ENCODE results near the gene FAM124B. TPM values are rescaled to one million over a fixed set of nuclear protein-coding genes. Genes with fewer than 3 reads are reported as not detected.

The FAM124B gene
- total and polyA plus RNA-seq, 2 of the 8 experiments (the other 6 are each of a cell fraction or from before 2014, with no cell fraction given) = 2.1 to 2.6 TPM

- Histone ChIP-seq H3K4me2 (ENCODE audit: insufficient read depth in 1 of 2, low read depth in 2 of 2, low read length in 2 of 2) (no peak overlapping the region), H3K4me1 (replicated peaks in 1 of 4; ENCODE audit: control insufficient read depth in 3 of 4, insufficient read depth in 4 of 4, low read length in 3 of 4) (no peaks in the 10 kb centered on the region), H2BK5ac (ENCODE audit: low read depth, low read length) (no peak overlapping the region), H2BK20ac (ENCODE audit: low read length) (no peak overlapping the region), H2BK12ac (ENCODE audit: low read depth, low read length) (no peak overlapping the region), H4K91ac (replicated peaks; ENCODE audit: insufficient read length, low read length) (no peak overlapping the region), H3K79me2 (ENCODE audit: control insufficient read depth in 1 of 2, insufficient read depth in 2 of 2, low read length in 2 of 2) (no peaks in the 10 kb centered on the region), H3K18ac (ENCODE audit: extremely low read depth, low read length) (no peak overlapping the region), H3K4me3 (ENCODE audit: extremely low read depth in 1 of 4, insufficient read depth in 2 of 4, low read depth in 3 of 4, low read length in 4 of 4) (no peak overlapping the region), H3K36me3 (ENCODE audit: control insufficient read depth in 2 of 4, insufficient read depth in 4 of 4, low read length in 3 of 4) (no peaks in the 10 kb centered on the region), H4K5ac (ENCODE audit: insufficient read length, low read depth, low read length) (no peak overlapping the region), H4K20me1 (replicated peaks in 1 of 2; ENCODE audit: control insufficient read depth in 1 of 2, insufficient read depth in 2 of 2, low read length in 2 of 2) (no peaks in the 10 kb centered on the region), H2AK5ac (ENCODE audit: low read depth, low read length) (no peak overlapping the region), H3K27ac (ENCODE audit: low read depth, low read length) (no peak overlapping the region), H4K8ac (ENCODE audit: extremely low read depth, insufficient read depth, low read length) (no peak overlapping the region), H3K79me1 (ENCODE audit: low read depth, low read length) (no peaks in the 10 kb centered on the region), H3K27me3 (replicated peaks in 1 of 4; ENCODE audit: control insufficient read depth in 3 of 4, extremely low read depth in 1 of 4, insufficient read depth in 3 of 4, low read length in 3 of 4) (no peaks in the 10 kb centered on the region), H3K56ac (replicated peaks; ENCODE audit: insufficient read length, low read depth, low read length) (no peak overlapping the region), H3K9ac (replicated peaks in 1 of 4; ENCODE audit: extremely low read depth in 1 of 4, low read depth in 3 of 4, low read length in 3 of 4) (no peak overlapping the region), H3K9me3 (ENCODE audit: insufficient read depth in 2 of 2, low read depth in 1 of 2, low read length in 1 of 2) (no peaks in the 10 kb centered on the region), H2AFZ (ENCODE audit: low read length) (no peak overlapping the region), H3K4ac (replicated peaks; ENCODE audit: insufficient read length, low read depth, low read length) (no peak overlapping the region), H3K14ac (ENCODE audit: insufficient read length) (no peak overlapping the region), H2BK120ac (replicated peaks; ENCODE audit: low read depth, low read length) (no peak overlapping the region), H3K23me2 (ENCODE audit: low read depth, low read length) (no peaks in the 10 kb centered on the region), H3K23ac (ENCODE audit: insufficient read length) (no peak overlapping the region), H2BK15ac (ENCODE audit: low read length) (no peak overlapping the region)
- ChIA-PET POLR2A (ENCODE audit: partially characterized antibody) (interaction anchor here (0.9 kb wide), 1 partner anchor 11 kb away, joined by 3 read pairs; no protein-coding TSS in a partner anchor), CTCF (ENCODE audit: partially characterized antibody) (interaction anchor here (0.8 to 3.8 kb wide), 7 partner anchors 9 to 264 kb away, joined by 3 to 21 read pairs (median 3); no protein-coding TSS in a partner anchor)
- TF ChIP-seq POLR2AphosphoS5 (IDR thresholded peaks at IDR 0.05; ENCODE audit: low read depth, low read length) (no peak), NRF1 (IDR thresholded peaks at IDR 0.05; ENCODE audit: low read depth, low read length) (no peak)
- DNase-seq (ENCODE audit: low read depth in 1 of 2, low spot score in 2 of 2) (no peak), FAIRE-seq (no peak)
- WGBS, 2 experiments (ENCODE audit: extremely low coverage in 1 of 2, insufficient coverage in 1 of 2, insufficient read length in 1 of 2, insufficient replicate concordance in 2 of 2, low coverage in 1 of 2, low lambda C conversion rate in 2 of 2, missing lambda C conversion rate in 1 of 2) = 92% methylated on average over 2 of the region's 2 CpGs; no CpG with 5 or more reads in 1 of the 2 experiments
Measured at GRCh38 chr2:224386876-224387275, 15.0 kb downstream of the FAM124B start.

All from H1 (cell line).